Central memory CD8-positive, alpha-beta T cell (primary cell): Measurements from ENCODE around the gene SKI.
"Not testable (repeated sequence)": the region's sequence is repeated elsewhere in the genome, so short reads cannot be mapped to it uniquely, and the experiment has no call there.

Experiments used
- ATAC-seq: fragments of 150-1000 bp; cut with Tn5 transposase; replicated peaks from 2 replicates; pipeline ENCODE4 v1.10.0; 2022; ENCODE audit warnings: mild to moderate bottlenecking, moderate FRiP score, moderate number of reproducible peaks; ENCODE audit not compliant: poor library complexity, severe bottlenecking; ENCODE audit errors: extremely low read depth
- DNase-seq, 2 donors: peaks; one replicate each; pipeline ENCODE4 v3.0.0; 2021; ENCODE audit warnings: low spot score in 2 of 2
- H3K27ac Mint-ChIP-seq: one replicate; pipeline ENCODE4 v1.8.0; 2022; ENCODE audit warnings: low read depth, mild to moderate bottlenecking, moderate library complexity, mixed read lengths
- H3K27me3 Mint-ChIP-seq: one replicate; pipeline ENCODE4 v1.8.0; 2022; ENCODE audit warnings: mixed read lengths
- H3K36me3 Mint-ChIP-seq: one replicate; pipeline ENCODE4 v1.8.0; 2022; ENCODE audit warnings: mild to moderate bottlenecking, moderate library complexity, mixed read lengths; ENCODE audit not compliant: insufficient read depth
- H3K4me1 Mint-ChIP-seq: one replicate; pipeline ENCODE4 v1.8.0; 2022; ENCODE audit warnings: mixed read lengths
- H3K4me3 Mint-ChIP-seq: one replicate; pipeline ENCODE4 v1.8.0; 2022; ENCODE audit warnings: mild to moderate bottlenecking, moderate library complexity, mixed read lengths
- H3K9me3 Mint-ChIP-seq: one replicate; pipeline ENCODE4 v1.8.0; 2022; ENCODE audit warnings: mixed read lengths

Gene SKI

GRCh38 chr1:2258996-2259395, 30.9 kb downstream of the SKI start:
- ATAC-seq (no peak), DNase-seq (peak; percentile 42 to 66)
- Mint-ChIP-seq H3K27ac (no peak overlapping the region), H3K4me1 (peaks cover 28% of the 10 kb centered on the region), H3K9me3 (no peaks in the 10 kb centered on the region), H3K27me3 (no peaks in the 10 kb centered on the region), H3K4me3 (no peak overlapping the region), H3K36me3 (peaks cover 29% of the 10 kb centered on the region)

DNA sequence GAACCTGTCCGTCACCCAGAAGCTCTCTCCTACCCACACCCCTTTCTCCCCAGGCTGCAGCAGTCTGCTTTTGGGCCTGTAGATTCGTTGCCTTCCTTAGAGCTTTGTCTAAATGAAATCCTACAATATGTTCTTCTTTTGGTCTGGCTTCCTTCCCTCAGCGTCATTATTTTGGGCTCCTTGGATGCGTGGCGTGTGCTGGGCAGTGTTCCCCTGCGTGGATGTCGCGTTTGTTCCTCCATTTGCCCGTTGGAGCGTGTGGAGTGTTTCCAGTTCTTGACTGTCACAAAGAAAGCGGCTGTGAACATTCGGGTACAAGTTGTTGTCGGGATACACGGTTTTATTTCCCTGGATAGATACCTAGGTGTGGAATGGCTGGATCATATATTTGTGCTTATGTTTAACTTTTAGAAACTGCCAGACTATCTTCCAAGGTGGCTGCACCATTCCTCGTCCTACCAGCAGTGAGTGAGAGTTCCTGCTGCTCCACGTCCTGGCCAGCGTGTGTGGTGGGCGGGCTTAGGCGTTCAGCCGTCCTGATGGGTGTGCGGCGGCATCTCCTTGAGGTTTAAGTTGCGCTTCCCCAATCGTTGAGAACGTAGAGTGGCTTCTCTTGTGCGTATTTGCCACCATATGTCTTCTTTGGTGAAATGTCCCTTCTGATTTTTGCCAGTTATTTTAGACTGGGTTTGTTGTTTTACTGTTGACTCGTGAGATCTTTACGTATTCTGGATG, 31.7 kb downstream of the SKI start:
- Mint-ChIP-seq H3K4me3 (no peak overlapping the region), H3K9me3 (no peaks in the 10 kb centered on the region), H3K27ac (no peak overlapping the region)

DNA sequence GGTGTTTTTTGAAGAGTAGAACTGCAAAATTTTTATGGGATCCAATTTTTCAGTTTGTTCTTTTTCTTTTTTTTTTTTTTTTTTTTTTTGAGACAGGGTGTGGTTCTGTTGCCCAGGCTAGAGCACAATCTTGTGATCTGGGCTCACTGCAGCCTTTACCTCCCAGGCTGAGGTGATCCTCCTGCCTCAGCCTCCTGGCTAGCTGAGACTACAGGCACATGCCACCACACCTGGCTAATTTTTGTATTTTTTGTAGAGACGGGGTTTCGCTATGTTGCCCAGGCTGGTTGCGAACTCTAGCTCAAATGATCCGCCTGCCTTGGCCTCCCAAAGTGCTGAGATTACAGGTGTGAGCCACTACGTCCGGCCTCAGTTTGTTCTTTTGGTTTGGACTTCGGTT, 32.4 kb downstream of the SKI start:
- not testable (repeated sequence) for H3K27me3 Mint-ChIP-seq, H3K27ac Mint-ChIP-seq, H3K9me3 Mint-ChIP-seq, ATAC-seq, H3K4me3 Mint-ChIP-seq, DNase-seq
- Mint-ChIP-seq H3K4me1 (peaks cover 38% of the 10 kb centered on the region), H3K36me3 (peaks cover 22% of the 10 kb centered on the region)

More for the DNA sequence above, 31.7 kb downstream of the SKI start:
- H3K36me3 Mint-ChIP-seq, result peaks cover 22% of the 10 kb centered on the region
- DNase-seq (no peak), ATAC-seq (no peak)
- no peaks in the 10 kb centered on the region for H3K27me3 Mint-ChIP-seq
- H3K4me1 Mint-ChIP-seq, result peaks cover 32% of the 10 kb centered on the region

- H3K4me3 Mint-ChIP-seq, result no peak overlapping the region
- H3K36me3 Mint-ChIP-seq, result peaks cover 22% of the 10 kb centered on the region
- H3K4me1 Mint-ChIP-seq, result peaks cover 40% of the 10 kb centered on the region
- no peak overlapping the region for H3K27ac Mint-ChIP-seq
- ATAC-seq, result no peak
- H3K9me3 Mint-ChIP-seq, result no peaks in the 10 kb centered on the region
- DNase-seq, result no peak
- no peaks in the 10 kb centered on the region for H3K27me3 Mint-ChIP-seq
Measured at GRCh38 chr1:2260917-2261316, 32.8 kb downstream of the SKI start.

DNA sequence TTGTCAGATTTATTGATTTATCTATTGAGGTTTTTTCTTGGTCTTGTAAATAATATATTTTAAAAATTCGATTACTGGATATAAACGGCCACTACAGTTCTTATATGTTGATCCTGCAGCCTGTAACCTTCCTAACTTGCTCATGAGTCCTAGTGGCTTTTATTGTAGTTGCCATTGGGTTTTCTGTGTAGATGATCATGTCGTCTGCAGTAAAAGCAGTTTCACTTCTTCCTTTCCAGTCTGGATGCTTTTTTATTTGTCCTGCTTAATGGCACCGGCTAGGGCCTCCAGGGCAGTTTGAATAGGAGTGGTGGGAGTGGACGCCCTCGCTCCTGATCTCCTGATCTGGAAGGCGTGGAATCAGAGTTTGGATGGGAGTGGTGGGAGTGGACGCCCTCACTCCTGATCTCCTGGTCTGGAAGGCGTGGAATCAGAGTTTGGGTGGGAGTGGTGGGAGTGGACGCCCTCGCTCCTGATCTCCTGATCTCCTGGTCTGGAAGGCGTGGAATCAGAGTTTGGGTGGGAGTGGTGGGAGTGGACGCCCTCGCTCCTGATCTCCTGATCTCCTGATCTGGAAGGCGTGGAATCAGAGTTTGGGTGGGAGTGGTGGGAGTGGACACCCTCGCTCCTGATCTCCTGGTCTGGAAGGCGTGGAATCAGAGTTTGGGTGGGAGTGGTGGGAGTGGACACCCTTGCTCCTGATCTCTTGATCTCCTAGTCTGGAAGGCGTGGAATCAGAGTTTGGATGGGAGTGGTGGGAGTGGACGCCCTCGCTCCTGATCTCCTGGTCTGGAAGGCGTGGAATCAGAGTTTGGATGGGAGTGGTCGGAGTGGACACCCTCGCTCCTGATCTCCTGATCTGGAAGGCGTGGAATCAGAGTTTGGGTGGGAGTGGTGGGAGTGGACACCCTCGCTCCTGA, 33.6 kb downstream of the SKI start:
- not testable (repeated sequence) for H3K4me3 Mint-ChIP-seq, ATAC-seq, DNase-seq, H3K27me3 Mint-ChIP-seq, H3K27ac Mint-ChIP-seq, H3K9me3 Mint-ChIP-seq
- Mint-ChIP-seq H3K36me3 (peaks cover 27% of the 10 kb centered on the region), H3K4me1 (peaks cover 48% of the 10 kb centered on the region)

DNA sequence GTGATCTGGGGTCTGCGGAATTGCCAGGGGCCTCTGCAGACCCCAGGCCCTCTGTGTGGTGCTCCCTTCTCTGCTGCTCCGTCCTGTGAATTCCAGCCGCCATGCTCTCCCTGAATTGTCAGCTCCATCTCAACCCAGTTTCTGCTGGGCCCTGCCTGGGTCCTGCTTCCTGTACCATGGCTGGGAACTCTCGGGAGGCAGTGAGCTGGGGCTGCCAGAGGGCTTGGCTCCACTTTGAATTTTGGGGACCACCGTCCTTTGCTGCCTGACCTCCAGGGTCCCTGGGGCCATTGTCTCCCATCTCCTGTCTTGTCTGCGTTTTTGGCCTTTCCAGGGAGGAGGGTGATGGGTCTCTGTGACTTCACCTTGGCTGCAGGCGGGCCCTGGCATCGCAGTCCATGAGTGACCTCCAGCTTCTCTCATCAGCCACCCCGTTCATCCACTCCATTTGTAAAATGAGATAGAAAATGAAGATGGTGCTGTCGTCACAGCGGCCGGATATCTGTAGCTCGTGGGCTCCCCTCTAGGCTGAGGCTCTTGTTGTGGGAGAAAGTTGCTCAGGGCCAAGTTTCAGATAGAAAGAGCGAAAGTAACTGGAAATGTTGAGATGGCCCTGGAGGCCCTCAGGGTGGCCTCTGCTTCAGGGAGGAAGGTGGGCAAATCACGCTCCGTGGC, 38.3 kb downstream of the SKI start:
- ATAC-seq (no peak), DNase-seq (no peak)
- Mint-ChIP-seq H3K4me3 (peak overlapping the region; percentile 20), H3K4me1 (peaks cover 34% of the 10 kb centered on the region), H3K27ac (peak overlapping the region; percentile 78), H3K36me3 (peaks cover 21% of the 10 kb centered on the region), H3K27me3 (no peaks in the 10 kb centered on the region), H3K9me3 (no peaks in the 10 kb centered on the region)

GRCh38 chr1:2267051-2267830, 39.1 kb downstream of the SKI start:
- no peak for ATAC-seq
- peaks cover 34% of the 10 kb centered on the region for H3K4me1 Mint-ChIP-seq
- H3K9me3 Mint-ChIP-seq, result no peaks in the 10 kb centered on the region
- peak overlapping the region; percentile 78 for H3K27ac Mint-ChIP-seq
- DNase-seq, result no peak
- peaks cover 23% of the 10 kb centered on the region for H3K36me3 Mint-ChIP-seq
- H3K4me3 Mint-ChIP-seq, result no peak overlapping the region
- H3K27me3 Mint-ChIP-seq, result no peaks in the 10 kb centered on the region

DNA sequence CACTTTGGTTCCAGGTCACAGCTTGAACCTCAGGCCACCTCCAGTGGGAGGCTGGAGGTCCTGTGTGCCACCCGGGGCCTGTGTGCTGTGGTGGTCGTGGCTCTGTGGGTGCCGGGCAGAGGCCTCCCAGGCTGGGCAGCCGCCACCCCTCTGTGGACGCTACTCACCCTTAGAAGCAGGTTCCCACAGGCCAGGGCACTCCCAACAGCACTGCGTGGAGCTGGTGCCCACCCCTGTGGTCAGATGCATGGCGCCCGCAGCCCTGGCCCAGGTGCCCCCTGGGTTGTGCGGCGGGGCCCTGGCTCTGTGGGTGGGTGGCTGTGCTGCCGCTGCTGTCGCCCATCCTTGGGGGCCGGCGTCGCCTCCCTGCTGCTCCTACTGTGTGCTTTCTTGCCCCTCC, 39.7 kb downstream of the SKI start:
- Mint-ChIP-seq H3K27me3 (no peaks in the 10 kb centered on the region), H3K36me3 (peaks cover 20% of the 10 kb centered on the region), H3K27ac (peak overlapping the region; percentile 90), H3K4me3 (no peak overlapping the region), H3K9me3 (no peaks in the 10 kb centered on the region), H3K4me1 (peaks cover 34% of the 10 kb centered on the region)
- peak; percentile 16 for ATAC-seq
- no peak for DNase-seq

DNA sequence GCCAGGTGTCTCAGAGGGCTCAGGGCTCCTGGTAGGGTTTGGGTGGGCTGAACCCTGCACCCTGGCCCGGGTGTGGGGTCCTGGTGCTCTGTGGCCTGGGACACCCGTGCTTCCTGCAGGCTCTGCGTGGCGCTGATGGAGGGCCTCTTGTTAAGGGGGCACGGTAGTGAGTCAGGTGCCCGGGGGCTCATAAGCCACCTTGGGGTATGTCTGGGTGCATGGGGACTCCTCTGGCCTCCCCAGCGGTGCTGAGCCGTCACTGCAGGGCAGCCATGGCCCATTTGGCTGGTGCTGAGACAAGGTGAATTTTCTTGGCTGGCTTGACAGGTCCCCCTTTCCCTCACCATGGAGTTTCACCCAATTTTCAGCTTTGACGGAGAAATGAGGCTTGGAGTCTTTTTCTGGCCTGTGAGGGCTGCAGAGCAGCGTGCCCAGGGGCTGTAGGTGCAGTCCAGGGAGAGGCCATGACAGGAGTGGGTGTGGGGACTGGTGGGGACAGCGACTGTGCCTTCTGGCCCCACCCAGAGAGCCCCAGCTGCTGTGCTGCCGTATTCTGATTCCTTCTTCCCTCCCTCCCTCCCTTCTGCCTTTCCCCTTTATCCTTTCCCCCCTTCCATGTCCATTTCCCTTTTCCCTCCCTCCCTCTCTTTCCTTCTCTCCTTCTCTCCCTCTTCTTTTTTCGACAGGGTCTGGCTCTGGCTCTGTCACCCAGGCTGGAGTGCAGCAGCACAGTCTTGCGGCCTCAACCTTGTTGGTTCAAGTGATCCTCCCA, 40.4 kb downstream of the SKI start:
- peak overlapping the region; percentile 10 for H3K4me3 Mint-ChIP-seq
- H3K9me3 Mint-ChIP-seq, result no peaks in the 10 kb centered on the region
- peaks cover 38% of the 10 kb centered on the region for H3K4me1 Mint-ChIP-seq
- peak overlapping the region; percentile 90 for H3K27ac Mint-ChIP-seq
- DNase-seq (no peak), ATAC-seq (peak; percentile 20)
- H3K36me3 Mint-ChIP-seq, result peaks cover 20% of the 10 kb centered on the region
- H3K27me3 Mint-ChIP-seq, result no peaks in the 10 kb centered on the region

GRCh38 chr1:2269193-2269921, 41.2 kb downstream of the SKI start:
- Mint-ChIP-seq H3K27ac (peak overlapping the region; percentile 90), H3K27me3 (no peaks in the 10 kb centered on the region), H3K4me1 (peaks cover 40% of the 10 kb centered on the region), H3K36me3 (peaks cover 23% of the 10 kb centered on the region), H3K9me3 (no peaks in the 10 kb centered on the region), H3K4me3 (peak overlapping the region; percentile 10)
- DNase-seq (no peak), ATAC-seq (no peak)

GRCh38 chr1:2269922-2270259, 41.8 kb downstream of the SKI start:
- Mint-ChIP-seq H3K9me3 (no peaks in the 10 kb centered on the region), H3K27ac (peak overlapping the region; percentile 75), H3K4me3 (peak overlapping the region; percentile 11), H3K36me3 (peaks cover 23% of the 10 kb centered on the region), H3K4me1 (peaks cover 35% of the 10 kb centered on the region), H3K27me3 (no peaks in the 10 kb centered on the region)
- no peak for ATAC-seq
- DNase-seq, result no peak
